GM19455 (cell line): ENCODE data around the gene CACNA1C.

Experiments used
- ATAC-seq: cut with Tn5 transposase; IDR thresholded peaks from one replicate; pipeline ENCODE4 v1.9.1; 2021; ENCODE audit not compliant: unreplicated experiment

CACNA1C gene

GRCh38 chr12:2382370-2383155, 329.8 kb downstream of the CACNA1C start:
- no peak for ATAC-seq

- ATAC-seq, result no peak
Measured at GRCh38 chr12:2383325-2384028, 330.7 kb downstream of the CACNA1C start.

- ATAC-seq, result no peak
Measured at GRCh38 chr12:2384029-2384386, 331.2 kb downstream of the CACNA1C start.

- no peak for ATAC-seq
Measured at GRCh38 chr12:2384533-2385351, 332.0 kb downstream of the CACNA1C start.

- ATAC-seq, result no peak
Measured at GRCh38 chr12:2385529-2385928, 332.7 kb downstream of the CACNA1C start.

GRCh38 chr12:2386566-2386965, 333.8 kb downstream of the CACNA1C start:
- no peak for ATAC-seq

GRCh38 chr12:2387103-2387834, 334.5 kb downstream of the CACNA1C start:
- peak; percentile 78 for ATAC-seq

- no peak for ATAC-seq
Measured at GRCh38 chr12:2389079-2389790, 336.4 kb downstream of the CACNA1C start.

- ATAC-seq, result no peak
Measured at GRCh38 chr12:2390133-2390532, 337.3 kb downstream of the CACNA1C start.

GRCh38 chr12:2390850-2391390, 338.1 kb downstream of the CACNA1C start:
- no peak for ATAC-seq

GRCh38 chr12:2391740-2392331, 339.0 kb downstream of the CACNA1C start:
- ATAC-seq, result no peak

GRCh38 chr12:2393016-2393415, 340.2 kb downstream of the CACNA1C start:
- ATAC-seq, result no peak

GRCh38 chr12:2393996-2394395, 341.2 kb downstream of the CACNA1C start:
- ATAC-seq, result no peak

- no peak for ATAC-seq
Measured at GRCh38 chr12:2395354-2395977, 342.7 kb downstream of the CACNA1C start.

- ATAC-seq, result no peak
Measured at GRCh38 chr12:2396448-2396871, 343.7 kb downstream of the CACNA1C start.

GRCh38 chr12:2397356-2398045, 344.7 kb downstream of the CACNA1C start:
- no peak for ATAC-seq

- no peak for ATAC-seq
Measured at GRCh38 chr12:2401040-2401439, 348.3 kb downstream of the CACNA1C start.

GRCh38 chr12:2402073-2402579, 349.3 kb downstream of the CACNA1C start:
- ATAC-seq, result no peak
